CMK (cell line): ENCODE measurements around the gene TNIP2.

Source experiments
- DNase-seq: peaks from one replicate; pipeline ENCODE4 v3.0.0-alpha.2; 2010; ENCODE audit warnings: low read depth

TNIP2 gene, protein sequence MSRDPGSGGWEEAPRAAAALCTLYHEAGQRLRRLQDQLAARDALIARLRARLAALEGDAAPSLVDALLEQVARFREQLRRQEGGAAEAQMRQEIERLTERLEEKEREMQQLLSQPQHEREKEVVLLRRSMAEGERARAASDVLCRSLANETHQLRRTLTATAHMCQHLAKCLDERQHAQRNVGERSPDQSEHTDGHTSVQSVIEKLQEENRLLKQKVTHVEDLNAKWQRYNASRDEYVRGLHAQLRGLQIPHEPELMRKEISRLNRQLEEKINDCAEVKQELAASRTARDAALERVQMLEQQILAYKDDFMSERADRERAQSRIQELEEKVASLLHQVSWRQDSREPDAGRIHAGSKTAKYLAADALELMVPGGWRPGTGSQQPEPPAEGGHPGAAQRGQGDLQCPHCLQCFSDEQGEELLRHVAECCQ

DNA sequence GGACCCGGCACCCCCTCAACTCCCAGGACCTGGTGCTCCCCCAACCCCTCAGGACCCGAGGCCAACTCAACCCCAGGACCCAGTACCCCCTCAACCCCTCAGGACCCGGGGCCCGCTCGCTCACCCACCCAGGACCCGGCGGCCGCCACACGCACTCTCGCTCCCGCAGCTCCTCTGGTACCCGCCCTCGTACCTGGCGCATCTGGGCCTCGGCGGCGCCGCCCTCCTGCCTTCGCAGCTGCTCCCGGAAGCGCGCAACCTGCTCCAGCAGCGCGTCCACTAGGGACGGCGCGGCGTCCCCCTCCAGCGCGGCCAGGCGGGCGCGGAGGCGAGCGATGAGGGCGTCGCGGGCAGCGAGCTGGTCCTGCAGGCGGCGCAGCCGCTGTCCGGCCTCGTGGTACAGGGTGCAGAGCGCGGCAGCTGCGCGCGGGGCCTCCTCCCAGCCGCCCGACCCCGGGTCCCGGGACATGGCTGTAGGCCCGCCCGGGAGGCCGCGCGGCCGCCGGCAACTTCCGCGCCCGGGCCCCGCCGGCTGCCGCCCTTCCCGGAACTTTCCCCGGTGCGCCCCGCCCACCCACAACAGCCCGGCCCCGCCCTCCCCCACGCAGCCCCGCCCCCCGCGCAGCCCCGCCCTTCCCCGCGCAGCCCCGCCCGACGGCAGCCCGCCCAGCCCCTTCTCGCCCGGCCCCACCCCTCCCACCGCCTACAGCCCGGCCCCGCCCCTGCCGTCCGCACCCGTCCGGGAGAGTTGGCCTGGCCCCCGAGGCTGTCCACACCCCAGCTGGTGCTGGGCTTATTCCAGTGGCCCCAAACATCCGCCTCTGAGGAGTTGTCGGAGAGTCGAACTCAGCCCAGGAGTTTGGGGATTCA is at the start of gene TNIP2:
Gene TNIP2 (minus strand): TSS at position 516 of the 870 bp plus-strand sequence. CDS start 47 bp downstream, at position 469.
- DNase-seq: peak; percentile 65

- no peak for DNase-seq
These were observed 48.9 kb upstream of the TNIP2 start for GRCh38 chr4:2804973-2805501.

- DNase-seq: no peak
These were observed 48.4 kb upstream of the TNIP2 start for GRCh38 chr4:2804449-2804972.

GRCh38 chr4:2803624-2804448 is 47.7 kb upstream of the TNIP2 start:
- DNase-seq: no peak

GRCh38 chr4:2802618-2803531 is 46.7 kb upstream of the TNIP2 start:
- no peak for DNase-seq

DNA sequence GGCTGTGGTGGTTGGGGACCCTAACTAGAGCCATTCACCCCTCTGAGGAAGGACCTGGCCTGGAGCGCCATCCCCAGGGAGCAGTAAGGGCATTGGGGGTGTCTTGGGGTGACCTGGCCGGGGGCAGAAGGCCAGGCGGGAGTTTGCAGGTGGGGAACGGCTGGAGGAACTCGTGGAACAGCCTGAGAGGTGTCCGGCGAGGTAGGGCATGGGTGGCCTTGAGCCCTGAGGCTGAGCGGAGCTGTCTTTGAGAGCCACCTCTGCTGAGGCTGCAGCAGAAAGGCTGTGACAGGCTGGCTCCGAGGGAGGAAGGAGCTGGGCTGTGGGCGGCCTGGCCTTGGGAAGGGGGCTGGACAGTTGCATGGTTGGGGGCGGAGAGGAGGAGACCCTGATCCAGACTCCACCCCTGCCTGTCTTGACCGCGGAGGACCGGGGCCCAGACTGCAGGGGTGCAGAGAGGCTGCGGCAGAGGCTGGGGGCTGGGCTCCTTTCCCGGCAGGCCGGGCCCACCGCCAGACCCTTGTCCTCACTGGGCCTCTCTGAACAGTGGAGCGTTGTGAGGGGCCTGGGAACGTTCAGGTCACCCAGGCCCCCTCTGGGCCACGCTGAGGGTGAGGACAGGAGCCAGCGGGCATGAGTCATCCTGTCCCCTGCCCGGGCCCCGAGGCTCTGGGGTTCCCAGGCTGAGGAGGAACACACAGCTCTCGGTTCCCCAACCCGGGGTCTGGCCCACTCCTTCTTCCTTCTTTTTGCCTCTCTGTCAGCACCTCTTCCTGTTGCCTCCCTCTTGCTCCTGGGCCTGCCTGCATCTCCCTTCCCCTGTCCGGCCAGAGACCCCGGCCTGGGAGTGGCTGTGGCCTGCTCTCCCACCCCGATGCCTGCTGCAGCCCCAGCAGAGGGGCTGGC is 44.8 kb upstream of the TNIP2 start:
- DNase-seq: peak; percentile 80

- DNase-seq: no peak
These were observed 44.0 kb upstream of the TNIP2 start for GRCh38 chr4:2799971-2800690.

- DNase-seq: no peak
These were observed 43.2 kb upstream of the TNIP2 start for GRCh38 chr4:2799224-2799911.

GRCh38 chr4:2798399-2799223 is 42.5 kb upstream of the TNIP2 start:
- DNase-seq: peak; percentile 96

GRCh38 chr4:2797545-2798305 is 41.6 kb upstream of the TNIP2 start:
- no peak for DNase-seq

DNA sequence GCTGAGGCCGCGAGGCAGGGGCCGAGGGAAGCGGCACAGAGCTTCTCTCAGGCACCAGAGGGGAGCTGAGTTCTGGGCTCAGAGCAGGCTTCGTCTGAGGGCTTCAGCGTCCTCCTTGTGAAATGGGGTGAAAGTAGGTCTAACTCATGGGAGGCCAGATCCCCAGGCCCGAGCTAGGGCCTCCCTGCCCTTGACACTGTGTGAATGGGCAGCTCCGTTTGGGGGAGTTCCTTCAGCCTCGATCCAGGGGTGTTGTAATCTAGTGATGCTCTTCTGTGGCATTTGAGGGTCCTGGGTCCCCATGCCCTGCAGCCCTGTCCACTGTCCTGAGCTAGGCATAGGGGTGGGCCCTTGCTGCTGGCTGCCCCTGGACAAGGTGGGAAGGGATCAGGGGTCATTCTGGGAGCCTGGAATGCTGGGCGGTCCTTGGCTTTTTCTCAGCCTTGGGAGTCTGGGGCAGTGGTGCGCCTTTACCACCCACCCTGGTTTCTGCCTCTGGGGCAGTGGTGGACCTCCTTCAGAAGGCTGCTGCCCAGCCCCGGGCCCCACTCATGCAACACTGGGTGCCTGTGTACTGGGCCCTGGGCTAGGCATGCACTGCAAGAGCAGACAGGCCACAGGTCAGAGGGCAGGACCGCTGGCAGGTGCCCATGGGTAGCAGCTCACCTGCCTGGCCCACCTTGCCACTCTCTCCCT is 40.9 kb upstream of the TNIP2 start:
- no peak for DNase-seq

DNA sequence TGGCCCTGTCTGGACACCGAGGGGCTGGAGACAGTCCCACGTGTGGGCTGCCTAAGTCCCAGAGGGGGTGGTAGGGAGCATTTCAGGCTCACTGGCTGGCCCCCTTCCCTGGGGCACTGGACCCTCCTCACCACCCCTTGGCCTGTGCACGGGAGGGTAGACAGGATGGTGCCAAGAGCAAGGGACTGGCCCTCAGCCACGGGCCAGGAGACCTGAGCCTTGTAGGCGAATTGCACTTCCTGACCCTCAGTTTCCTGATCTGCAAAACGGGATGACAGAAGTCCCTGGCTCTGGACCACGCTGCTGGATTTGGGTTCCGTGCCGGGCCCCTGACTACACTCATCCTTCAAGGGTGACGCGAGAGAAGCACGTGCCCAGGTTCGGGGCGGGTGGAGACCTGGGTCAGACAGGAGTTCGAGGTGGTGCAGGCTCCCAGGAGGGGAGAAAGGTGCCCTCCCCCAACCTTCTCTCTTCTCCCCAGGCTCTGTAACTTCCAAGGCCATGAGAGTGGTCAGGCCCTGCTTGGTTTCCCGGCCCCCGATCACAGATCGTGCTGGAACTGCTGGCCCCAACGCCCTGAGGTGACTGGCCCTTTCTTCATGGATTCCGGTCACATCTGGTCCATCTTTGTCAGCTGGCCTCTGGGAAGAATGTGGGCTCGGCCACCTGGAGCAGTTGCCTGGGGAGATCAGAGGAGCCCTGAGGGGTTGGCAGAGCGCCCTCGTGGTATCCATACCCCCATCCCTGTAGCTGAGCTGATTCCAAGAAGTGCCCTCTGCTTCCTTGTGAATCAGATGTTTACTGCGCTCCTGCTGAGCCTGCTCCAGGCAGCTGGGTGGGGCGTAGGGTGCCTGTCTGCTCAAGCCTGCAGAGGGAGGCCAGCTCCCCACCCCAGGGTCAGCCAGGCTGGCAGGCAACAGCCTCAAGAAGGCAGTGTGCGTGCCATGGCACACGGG is 40.0 kb upstream of the TNIP2 start:
- DNase-seq: no peak

DNA sequence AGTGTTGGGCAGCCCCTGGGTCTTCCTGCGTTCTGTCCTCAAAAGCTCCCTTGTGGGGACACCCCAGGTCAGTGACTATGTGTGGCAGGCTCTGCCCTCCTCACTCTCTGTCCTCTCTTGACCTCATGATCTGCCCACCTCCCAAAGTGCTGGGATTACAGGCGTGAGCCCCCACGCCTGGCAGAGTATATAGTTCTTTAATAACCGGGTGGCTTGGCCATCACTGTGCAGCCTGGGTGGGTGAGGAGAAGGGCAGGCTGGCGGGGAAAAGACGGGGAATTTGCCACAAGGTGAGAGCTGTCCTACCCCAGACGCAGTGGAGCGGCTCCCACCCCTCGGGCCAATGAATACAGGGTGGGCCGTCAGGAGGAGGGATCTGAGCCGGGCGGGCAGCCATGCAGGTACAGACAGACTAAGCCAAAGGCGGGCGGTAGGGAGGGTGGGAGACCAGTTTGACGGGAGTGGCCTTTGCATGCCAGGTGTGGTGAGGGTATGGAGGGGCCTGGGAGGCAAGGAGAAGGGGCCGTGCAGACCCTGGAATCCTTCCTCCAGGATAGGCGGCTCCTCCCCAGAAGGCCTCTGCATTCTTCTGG is 39.3 kb upstream of the TNIP2 start:
- DNase-seq: no peak
